ENCODE results near the gene RSAD1.

The RSAD1 gene

DNA sequence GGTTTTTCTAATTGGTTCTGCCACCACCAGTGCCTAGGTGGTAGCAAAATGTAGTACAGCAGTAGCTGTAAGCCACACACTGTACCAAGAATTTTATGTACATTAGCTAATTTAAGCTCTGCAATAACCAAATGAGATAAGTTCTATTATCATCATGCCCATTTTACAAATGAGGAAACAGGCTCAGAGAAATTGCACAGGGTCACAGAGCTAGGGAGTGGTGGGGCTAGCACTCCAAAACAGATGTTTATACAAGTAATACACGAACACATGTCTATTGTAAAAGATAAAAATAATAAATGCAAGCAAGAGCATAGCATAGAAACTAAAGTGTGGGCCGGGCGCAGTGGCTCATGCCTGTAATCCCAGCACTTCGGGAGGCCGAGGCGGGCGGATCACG, 13.6 kb downstream of the RSAD1 start:
- Histone ChIP-seq H3K4me1 (no peaks in the 10 kb centered on the region), H3K9me3 (no peaks in the 10 kb centered on the region), H3K36me3 (no peaks in the 10 kb centered on the region), H3K4me3 (ENCODE audit: low read depth, low read length) (no peak overlapping the region), H3K27me3 (no peaks in the 10 kb centered on the region)
- no peak for DNase-seq
- TF ChIP-seq, protein P1, sequence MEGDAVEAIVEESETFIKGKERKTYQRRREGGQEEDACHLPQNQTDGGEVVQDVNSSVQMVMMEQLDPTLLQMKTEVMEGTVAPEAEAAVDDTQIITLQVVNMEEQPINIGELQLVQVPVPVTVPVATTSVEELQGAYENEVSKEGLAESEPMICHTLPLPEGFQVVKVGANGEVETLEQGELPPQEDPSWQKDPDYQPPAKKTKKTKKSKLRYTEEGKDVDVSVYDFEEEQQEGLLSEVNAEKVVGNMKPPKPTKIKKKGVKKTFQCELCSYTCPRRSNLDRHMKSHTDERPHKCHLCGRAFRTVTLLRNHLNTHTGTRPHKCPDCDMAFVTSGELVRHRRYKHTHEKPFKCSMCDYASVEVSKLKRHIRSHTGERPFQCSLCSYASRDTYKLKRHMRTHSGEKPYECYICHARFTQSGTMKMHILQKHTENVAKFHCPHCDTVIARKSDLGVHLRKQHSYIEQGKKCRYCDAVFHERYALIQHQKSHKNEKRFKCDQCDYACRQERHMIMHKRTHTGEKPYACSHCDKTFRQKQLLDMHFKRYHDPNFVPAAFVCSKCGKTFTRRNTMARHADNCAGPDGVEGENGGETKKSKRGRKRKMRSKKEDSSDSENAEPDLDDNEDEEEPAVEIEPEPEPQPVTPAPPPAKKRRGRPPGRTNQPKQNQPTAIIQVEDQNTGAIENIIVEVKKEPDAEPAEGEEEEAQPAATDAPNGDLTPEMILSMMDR (IDR thresholded peaks at IDR 0.05; ENCODE audit: low read depth, low read length), result no peak

DNA sequence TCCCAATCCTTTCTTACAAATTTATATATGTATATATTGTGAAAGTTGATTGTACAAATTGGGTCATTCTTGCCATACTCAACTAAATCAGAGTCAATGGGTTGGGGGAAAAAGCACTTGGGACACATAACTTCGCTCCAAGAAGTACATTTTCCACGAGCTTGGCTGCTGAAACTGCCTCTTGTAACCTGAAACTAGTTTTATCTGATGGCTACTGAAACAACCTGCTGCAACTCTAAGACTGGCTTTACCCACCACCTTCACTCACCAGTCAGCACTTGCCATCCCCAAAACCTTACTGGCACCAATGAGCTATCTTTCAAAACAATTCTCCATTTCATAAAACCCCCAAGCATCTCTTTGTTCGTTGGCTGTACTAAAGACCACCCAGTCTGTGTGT, 15.1 kb downstream of the RSAD1 start:
- DNase-seq, result no peak
- TF ChIP-seq, protein P1 (IDR thresholded peaks at IDR 0.05; ENCODE audit: low read depth, low read length), result no peak
- Histone ChIP-seq H3K27me3 (no peaks in the 10 kb centered on the region), H3K4me1 (no peaks in the 10 kb centered on the region), H3K4me3 (ENCODE audit: low read depth, low read length) (no peak overlapping the region), H3K36me3 (no peaks in the 10 kb centered on the region), H3K9me3 (no peaks in the 10 kb centered on the region)

DNA sequence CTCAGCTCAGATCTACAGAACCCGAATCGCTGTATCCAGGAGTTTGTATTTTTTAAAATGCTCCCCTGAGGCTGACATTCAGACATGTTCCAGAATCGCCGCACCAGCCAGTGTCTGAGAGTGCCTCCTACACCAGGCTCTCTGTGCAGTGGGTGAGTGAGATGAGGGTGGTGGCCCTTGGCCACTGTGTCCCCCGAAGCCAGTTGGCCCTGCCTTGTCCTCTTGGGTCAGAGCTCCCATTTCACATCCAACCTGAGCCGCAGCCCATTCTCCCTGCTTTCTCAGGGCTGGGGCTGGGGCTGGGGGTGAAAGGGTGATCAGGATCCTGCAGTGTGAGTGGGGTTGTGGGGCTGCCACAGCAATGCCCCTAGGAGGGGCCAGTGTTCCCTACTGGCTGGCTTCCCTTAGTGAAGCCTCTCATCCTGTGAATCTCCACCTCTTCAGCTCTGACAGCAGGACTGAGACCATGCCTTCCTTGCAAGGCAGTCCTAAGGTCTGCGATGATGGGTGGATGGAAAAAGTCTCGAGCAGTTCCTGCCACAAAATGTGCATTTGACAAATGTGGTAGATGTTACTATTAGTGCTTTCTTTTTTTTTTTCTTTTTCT, 16.7 kb downstream of the RSAD1 start:
- Histone ChIP-seq H3K27me3 (no peaks in the 10 kb centered on the region), H3K4me3 (ENCODE audit: low read depth, low read length) (no peak overlapping the region), H3K36me3 (no peaks in the 10 kb centered on the region), H3K4me1 (no peaks in the 10 kb centered on the region), H3K9me3 (no peaks in the 10 kb centered on the region)
- no peak for DNase-seq
- TF ChIP-seq, protein P1 (IDR thresholded peaks at IDR 0.05; ENCODE audit: low read depth, low read length), result no peak

GRCh38 chr17:50495918-50496317, 17.3 kb downstream of the RSAD1 start:
- H3K27me3 ChIP-seq, result no peaks in the 10 kb centered on the region

GRCh38 chr17:50498021-50498874, 19.6 kb downstream of the RSAD1 start:
- no peak for DNase-seq

More at GRCh38 chr17:50495918-50496317, 17.3 kb downstream of the RSAD1 start:
- H3K4me1 ChIP-seq, result no peaks in the 10 kb centered on the region
- TF ChIP-seq, protein P1 (IDR thresholded peaks at IDR 0.05; ENCODE audit: low read depth, low read length), result no peak
- H3K36me3 ChIP-seq, result no peaks in the 10 kb centered on the region
- no peak overlapping the region for H3K4me3 ChIP-seq (ENCODE audit: low read depth, low read length)
- no peak for DNase-seq
- no peaks in the 10 kb centered on the region for H3K9me3 ChIP-seq

More at GRCh38 chr17:50498021-50498874, 19.6 kb downstream of the RSAD1 start:
- no peaks in the 10 kb centered on the region for H3K9me3 ChIP-seq
- H3K36me3 ChIP-seq, result no peaks in the 10 kb centered on the region
- no peaks in the 10 kb centered on the region for H3K4me1 ChIP-seq
- no peak overlapping the region for H3K4me3 ChIP-seq (ENCODE audit: low read depth, low read length)
- TF ChIP-seq, protein P1 (IDR thresholded peaks at IDR 0.05; ENCODE audit: low read depth, low read length), result no peak
- H3K27me3 ChIP-seq, result no peaks in the 10 kb centered on the region
